OCI-LY1 (cell line): ENCODE results near the gene MN1.

Source experiments
- H2AFZ ChIP-seq: fragments of 200-600 bp; sonication (generic), shearing (Covaris generic); 2 replicates; pipeline ENCODE4 v1.6.0; 2014; ENCODE audit warnings: antibody characterized with exemption, mild to moderate bottlenecking, low read length
- H3F3A ChIP-seq: fragments of 200-600 bp; sonication (generic), shearing (Covaris generic); 2 replicates; pipeline ENCODE4 v1.6.0; 2014; ENCODE audit warnings: mild to moderate bottlenecking, antibody characterized with exemption, low read length, moderate library complexity; ENCODE audit not compliant: insufficient read depth
- H3K27ac ChIP-seq: fragments of 200-600 bp; sonication (generic); 2 replicates; pipeline ENCODE4 v1.5.1; 2014; ENCODE audit warnings: low read length, mixed run types, mild to moderate bottlenecking, low read depth; ENCODE audit not compliant: poor library complexity, severe bottlenecking
- H3K27me3 ChIP-seq: fragments of 200-600 bp; sonication (generic); 2 replicates; pipeline ENCODE4 v1.6.0; 2014; ENCODE audit warnings: antibody characterized with exemption, mild to moderate bottlenecking, low read length, moderate library complexity; ENCODE audit not compliant: insufficient read depth
- H3K36me3 ChIP-seq: fragments of 200-600 bp; sonication (generic); 2 replicates; pipeline ENCODE4 v1.6.1; 2014; ENCODE audit warnings: mild to moderate bottlenecking, antibody characterized with exemption, low read length, moderate library complexity, mixed read lengths; ENCODE audit not compliant: insufficient read depth
- H3K4me1 ChIP-seq: fragments of 200-600 bp; sonication (generic); 2 replicates; pipeline ENCODE4 v1.5.1; 2014; ENCODE audit warnings: mild to moderate bottlenecking, low read length, moderate library complexity; ENCODE audit not compliant: insufficient read depth, severe bottlenecking
- H3K4me2 ChIP-seq: fragments of 200-600 bp; sonication (generic), shearing (Covaris generic); 2 replicates; pipeline ENCODE4 v1.6.1; 2014; ENCODE audit warnings: low read length
- H3K4me3 ChIP-seq: fragments of 200-600 bp; sonication (generic); 2 replicates; pipeline ENCODE4 v1.5.1; 2014; ENCODE audit warnings: low read length, low read depth, mild to moderate bottlenecking, mixed read lengths; ENCODE audit not compliant: poor library complexity, severe bottlenecking
- H3K79me2 ChIP-seq: fragments of 200-600 bp; shearing (Covaris generic); 2 replicates; pipeline ENCODE4 v1.6.1; 2016; ENCODE audit warnings: mixed run types, low read length, mixed read lengths; ENCODE audit not compliant: insufficient read depth
- H3K9ac ChIP-seq: fragments of 200-600 bp; sonication (generic), shearing (Covaris generic); 2 replicates; pipeline ENCODE4 v1.6.1; 2014; ENCODE audit warnings: mild to moderate bottlenecking, low read length, mixed read lengths
- H3K9me2 ChIP-seq: fragments of 200-600 bp; sonication (generic), shearing (Covaris generic); 2 replicates; pipeline ENCODE4 v1.6.1; 2014; ENCODE audit warnings: low read depth, mild to moderate bottlenecking, low read length, mixed read lengths
- H3K9me3 ChIP-seq: fragments of 200-600 bp; shearing (Covaris generic); 2 replicates; pipeline ENCODE4 v1.6.1; 2014; ENCODE audit warnings: low read length, mixed read lengths
- H4K20me1 ChIP-seq: fragments of 200-600 bp; sonication (generic), shearing (Covaris generic); 2 replicates; pipeline ENCODE4 v1.6.0; 2016; ENCODE audit warnings: mild to moderate bottlenecking, low read length; ENCODE audit not compliant: insufficient read depth
- EZH2 ChIP-seq: fragments of 200-600 bp; sonication (generic), shearing (Covaris generic); IDR thresholded peaks from 2 replicates; pipeline ENCODE4 v1.8.0; 2017; ENCODE audit warnings: borderline replicate concordance, mixed run types, mild to moderate bottlenecking, antibody characterized with exemption, low read length, moderate library complexity, mixed read lengths
- TF ChIP-seq, protein P1 (sequence below): fragments of 200-600 bp; sonication (generic), shearing (Covaris generic); IDR thresholded peaks from 2 replicates; pipeline ENCODE4 v1.5.1; 2017; ENCODE audit warnings: mild to moderate bottlenecking, antibody characterized with exemption, low read length, moderate library complexity, mixed read lengths

MN1 gene

DNA sequence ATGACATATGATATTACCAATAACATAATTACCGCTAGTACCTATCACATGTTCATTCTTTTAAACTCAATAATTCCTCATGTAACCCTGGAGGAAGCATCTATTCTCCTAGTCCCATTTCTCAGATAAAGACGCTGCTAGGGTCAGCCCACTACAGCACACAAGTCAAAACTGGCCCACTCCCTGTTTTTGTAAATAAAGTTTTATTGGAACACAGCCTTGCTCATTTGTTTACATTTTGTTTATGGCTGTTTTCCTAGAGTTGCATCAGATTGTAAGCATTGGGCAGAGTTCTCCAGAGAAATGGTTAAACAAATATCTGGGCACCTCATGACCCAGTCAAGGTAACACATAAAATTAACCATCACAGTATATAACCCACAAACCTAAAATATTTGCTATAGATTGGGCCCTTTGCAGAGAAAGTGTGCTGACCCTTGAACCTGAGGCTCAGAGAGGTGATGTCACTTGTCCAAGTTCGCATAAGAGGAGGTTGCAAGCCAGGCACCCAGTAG lies 36.8 kb downstream of the MN1 start:
- Histone ChIP-seq H3K4me2 (no peak overlapping the region), H3K79me2 (no peaks in the 10 kb centered on the region), H3K4me3 (no peak overlapping the region), H2AFZ (no peak overlapping the region), H3F3A (no peaks in the 10 kb centered on the region), H3K9me2 (no peaks in the 10 kb centered on the region), H3K9ac (no peak overlapping the region), H3K27me3 (no peaks in the 10 kb centered on the region), H3K9me3 (no peaks in the 10 kb centered on the region), H4K20me1 (no peaks in the 10 kb centered on the region), H3K4me1 (no peaks in the 10 kb centered on the region), H3K36me3 (no peaks in the 10 kb centered on the region), H3K27ac (no peak overlapping the region)
- TF ChIP-seq EZH2: no peak
- TF ChIP-seq, protein P1, sequence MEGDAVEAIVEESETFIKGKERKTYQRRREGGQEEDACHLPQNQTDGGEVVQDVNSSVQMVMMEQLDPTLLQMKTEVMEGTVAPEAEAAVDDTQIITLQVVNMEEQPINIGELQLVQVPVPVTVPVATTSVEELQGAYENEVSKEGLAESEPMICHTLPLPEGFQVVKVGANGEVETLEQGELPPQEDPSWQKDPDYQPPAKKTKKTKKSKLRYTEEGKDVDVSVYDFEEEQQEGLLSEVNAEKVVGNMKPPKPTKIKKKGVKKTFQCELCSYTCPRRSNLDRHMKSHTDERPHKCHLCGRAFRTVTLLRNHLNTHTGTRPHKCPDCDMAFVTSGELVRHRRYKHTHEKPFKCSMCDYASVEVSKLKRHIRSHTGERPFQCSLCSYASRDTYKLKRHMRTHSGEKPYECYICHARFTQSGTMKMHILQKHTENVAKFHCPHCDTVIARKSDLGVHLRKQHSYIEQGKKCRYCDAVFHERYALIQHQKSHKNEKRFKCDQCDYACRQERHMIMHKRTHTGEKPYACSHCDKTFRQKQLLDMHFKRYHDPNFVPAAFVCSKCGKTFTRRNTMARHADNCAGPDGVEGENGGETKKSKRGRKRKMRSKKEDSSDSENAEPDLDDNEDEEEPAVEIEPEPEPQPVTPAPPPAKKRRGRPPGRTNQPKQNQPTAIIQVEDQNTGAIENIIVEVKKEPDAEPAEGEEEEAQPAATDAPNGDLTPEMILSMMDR: no peak

DNA sequence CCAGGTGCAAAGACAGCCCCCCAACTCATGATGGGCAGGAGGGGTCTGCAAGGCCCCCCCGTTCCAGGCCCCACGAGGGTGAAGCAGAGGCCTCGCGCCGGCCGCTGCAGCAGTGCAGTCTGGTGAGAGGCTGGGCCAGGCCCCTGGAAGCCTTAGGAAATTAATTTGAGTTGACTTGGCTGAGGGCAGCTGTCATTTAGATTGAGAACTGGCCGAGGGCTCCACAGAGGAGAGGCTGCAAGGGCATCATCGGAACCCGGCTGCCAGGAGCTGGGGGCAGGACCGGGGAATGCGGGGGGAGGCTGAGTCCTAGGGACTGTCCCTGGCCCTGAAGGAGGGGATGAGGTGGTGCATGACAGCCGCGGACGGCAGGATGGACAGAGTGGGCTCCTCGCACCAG lies 39.9 kb downstream of the MN1 start:
- no peaks in the 10 kb centered on the region for H3F3A ChIP-seq
- H3K9me3 ChIP-seq: no peaks in the 10 kb centered on the region
- H3K4me2 ChIP-seq: no peak overlapping the region
- H3K79me2 ChIP-seq: no peaks in the 10 kb centered on the region
- H3K4me1 ChIP-seq: no peaks in the 10 kb centered on the region
- H3K36me3 ChIP-seq: no peaks in the 10 kb centered on the region
- no peak overlapping the region for H3K27ac ChIP-seq
- H3K9ac ChIP-seq: no peak overlapping the region
- H2AFZ ChIP-seq: no peak overlapping the region
- no peak for TF ChIP-seq EZH2
- TF ChIP-seq, protein P1: no peak
- no peaks in the 10 kb centered on the region for H4K20me1 ChIP-seq
- H3K27me3 ChIP-seq: no peaks in the 10 kb centered on the region
- no peak overlapping the region for H3K4me3 ChIP-seq
- no peaks in the 10 kb centered on the region for H3K9me2 ChIP-seq

DNA sequence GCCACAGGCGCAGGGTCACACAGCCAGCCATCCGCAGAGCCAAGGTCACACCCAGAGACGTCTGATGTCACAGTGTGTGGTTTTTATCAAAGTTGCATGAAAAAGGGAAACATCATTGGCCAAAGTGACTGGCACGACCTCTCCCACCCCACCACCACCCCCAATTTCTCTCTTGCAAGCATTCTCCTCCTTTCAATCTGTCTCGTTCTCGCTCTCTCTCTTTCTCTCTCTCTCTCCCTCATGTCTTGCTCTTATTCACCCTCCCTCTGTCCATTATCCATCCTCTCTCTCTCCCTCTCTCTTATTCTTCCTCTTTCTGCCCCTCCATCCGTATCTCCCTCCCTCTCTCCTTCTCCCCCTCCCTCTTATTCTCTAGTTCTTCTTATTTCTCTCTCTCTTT lies 40.6 kb downstream of the MN1 start:
- Histone ChIP-seq H3K4me1 (no peaks in the 10 kb centered on the region), H3K27ac (no peak overlapping the region), H3K9me2 (no peaks in the 10 kb centered on the region), H3K9me3 (no peaks in the 10 kb centered on the region), H3K4me3 (no peak overlapping the region), H3K9ac (no peak overlapping the region), H4K20me1 (no peaks in the 10 kb centered on the region), H3K36me3 (no peaks in the 10 kb centered on the region), H3K27me3 (no peaks in the 10 kb centered on the region), H3K4me2 (no peak overlapping the region), H3K79me2 (no peaks in the 10 kb centered on the region), H3F3A (no peaks in the 10 kb centered on the region), H2AFZ (no peak overlapping the region)
- no peak for TF ChIP-seq EZH2
- TF ChIP-seq, protein P1: no peak
